Nephron progenitor cell (in vitro differentiated cells): ENCODE results near the gene SCYGR3.
"Not testable (repeated sequence)": the region's sequence is repeated elsewhere in the genome, so short reads cannot be mapped to it uniquely, and the experiment has no call there.

Experiments used
- DNase-seq: peaks from one replicate; pipeline ENCODE4 v3.0.0; 2021
- H3K27ac Mint-ChIP-seq: 2 replicates; pipeline ENCODE4 v1.8.0; 2021; ENCODE audit warnings: mild to moderate bottlenecking, moderate library complexity, mixed read lengths
- H3K27me3 Mint-ChIP-seq: 2 replicates; pipeline ENCODE4 v1.8.0; 2021; ENCODE audit warnings: mild to moderate bottlenecking, low read depth, mixed read lengths; ENCODE audit not compliant: poor library complexity
- H3K36me3 Mint-ChIP-seq: 2 replicates; pipeline ENCODE4 v1.8.0; 2021; ENCODE audit warnings: low read depth, mixed read lengths
- H3K4me1 Mint-ChIP-seq: 2 replicates; pipeline ENCODE4 v1.8.0; 2021; ENCODE audit warnings: mixed read lengths
- H3K4me3 Mint-ChIP-seq: 2 replicates; pipeline ENCODE4 v1.8.0; 2021; ENCODE audit warnings: mild to moderate bottlenecking, moderate library complexity, mixed read lengths
- H3K9me3 Mint-ChIP-seq: 2 replicates; pipeline ENCODE4 v1.8.0; 2021; ENCODE audit warnings: mild to moderate bottlenecking, moderate library complexity, mixed read lengths
- TF ChIP-seq, protein P1 (sequence below): fragments of 200-600 bp; sonication (generic); IDR thresholded peaks from 2 replicates; pipeline ENCODE4 v1.5.0; 2021; ENCODE audit warnings: antibody characterized with exemption

SCYGR3 gene

DNA sequence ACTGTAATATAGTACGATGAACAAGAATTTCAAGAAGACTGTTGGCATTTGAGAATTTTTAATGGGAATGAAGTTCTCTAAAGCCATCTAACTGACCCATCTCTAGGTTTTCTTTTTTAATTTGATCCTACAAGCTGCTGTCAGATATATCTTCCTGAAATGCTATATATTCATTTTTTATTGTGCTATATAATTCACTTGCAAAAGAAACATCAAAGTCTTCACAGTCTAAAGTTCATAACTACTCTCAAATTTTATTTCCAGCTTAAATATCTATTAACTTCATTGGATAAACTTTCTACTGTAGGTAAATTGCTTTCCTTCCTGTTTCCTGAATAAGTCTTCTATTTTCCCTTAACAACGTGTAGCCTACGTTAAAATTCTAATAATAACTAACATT, 12.3 kb downstream of the SCYGR3 start:
- Mint-ChIP-seq H3K27me3 (no peaks in the 10 kb centered on the region), H3K4me1 (peaks cover 6% of the 10 kb centered on the region), H3K9me3 (no peaks in the 10 kb centered on the region), H3K27ac (no peak overlapping the region), H3K36me3 (no peaks in the 10 kb centered on the region), H3K4me3 (no peak overlapping the region)
- TF ChIP-seq, protein P1, sequence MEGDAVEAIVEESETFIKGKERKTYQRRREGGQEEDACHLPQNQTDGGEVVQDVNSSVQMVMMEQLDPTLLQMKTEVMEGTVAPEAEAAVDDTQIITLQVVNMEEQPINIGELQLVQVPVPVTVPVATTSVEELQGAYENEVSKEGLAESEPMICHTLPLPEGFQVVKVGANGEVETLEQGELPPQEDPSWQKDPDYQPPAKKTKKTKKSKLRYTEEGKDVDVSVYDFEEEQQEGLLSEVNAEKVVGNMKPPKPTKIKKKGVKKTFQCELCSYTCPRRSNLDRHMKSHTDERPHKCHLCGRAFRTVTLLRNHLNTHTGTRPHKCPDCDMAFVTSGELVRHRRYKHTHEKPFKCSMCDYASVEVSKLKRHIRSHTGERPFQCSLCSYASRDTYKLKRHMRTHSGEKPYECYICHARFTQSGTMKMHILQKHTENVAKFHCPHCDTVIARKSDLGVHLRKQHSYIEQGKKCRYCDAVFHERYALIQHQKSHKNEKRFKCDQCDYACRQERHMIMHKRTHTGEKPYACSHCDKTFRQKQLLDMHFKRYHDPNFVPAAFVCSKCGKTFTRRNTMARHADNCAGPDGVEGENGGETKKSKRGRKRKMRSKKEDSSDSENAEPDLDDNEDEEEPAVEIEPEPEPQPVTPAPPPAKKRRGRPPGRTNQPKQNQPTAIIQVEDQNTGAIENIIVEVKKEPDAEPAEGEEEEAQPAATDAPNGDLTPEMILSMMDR = no peak
- no peak for DNase-seq

- H3K27ac Mint-ChIP-seq = peak within 1 kb of the TSS; percentile 74
- H3K4me1 Mint-ChIP-seq, H3K9me3 Mint-ChIP-seq, H3K4me3 Mint-ChIP-seq, H3K36me3 Mint-ChIP-seq, DNase-seq, H3K27me3 Mint-ChIP-seq: not testable (repeated sequence)
These were observed 15.7 kb downstream of the SCYGR3 start, which contains the start of gene SCYGR2 for GRCh38 chr2:227598835-227599503. TSS of gene SCYGR2 (plus strand) at chr2:227598893. CDS start at chr2:227598893, 0 bp downstream.

DNA sequence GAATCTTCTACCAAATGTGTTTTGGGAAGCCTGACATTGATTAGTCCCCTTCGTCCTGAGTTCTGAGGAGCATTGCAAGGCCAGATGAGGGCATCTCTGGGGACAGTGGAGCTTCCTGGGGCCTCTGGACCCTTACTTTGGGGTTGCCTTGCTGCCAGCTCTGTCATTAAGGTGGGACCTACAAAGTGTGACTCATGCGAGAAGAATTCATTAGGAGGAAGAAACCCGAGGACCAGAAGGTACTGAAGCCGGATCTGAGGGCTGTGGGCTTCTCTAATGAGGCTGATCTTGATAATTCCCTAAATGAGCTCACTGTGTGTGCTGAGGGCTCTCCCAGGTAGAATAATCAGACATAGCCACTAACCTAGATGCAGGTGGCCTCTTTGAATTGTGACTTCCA, 16.6 kb downstream of the SCYGR3 start:
- Mint-ChIP-seq H3K4me3 (no peak overlapping the region), H3K36me3 (no peaks in the 10 kb centered on the region), H3K9me3 (no peaks in the 10 kb centered on the region), H3K27ac (no peak overlapping the region), H3K27me3 (no peaks in the 10 kb centered on the region), H3K4me1 (peaks cover 6% of the 10 kb centered on the region)
- TF ChIP-seq, protein P1 = no peak
- DNase-seq = no peak

GRCh38 chr2:227597036-227597435, 17.6 kb downstream of the SCYGR3 start:
- TF ChIP-seq, protein P1 = no peak
- Mint-ChIP-seq H3K9me3 (no peaks in the 10 kb centered on the region), H3K27ac (no peak overlapping the region), H3K4me1 (peaks cover 6% of the 10 kb centered on the region), H3K4me3 (no peak overlapping the region), H3K27me3 (no peaks in the 10 kb centered on the region), H3K36me3 (no peaks in the 10 kb centered on the region)
- DNase-seq = no peak

DNA sequence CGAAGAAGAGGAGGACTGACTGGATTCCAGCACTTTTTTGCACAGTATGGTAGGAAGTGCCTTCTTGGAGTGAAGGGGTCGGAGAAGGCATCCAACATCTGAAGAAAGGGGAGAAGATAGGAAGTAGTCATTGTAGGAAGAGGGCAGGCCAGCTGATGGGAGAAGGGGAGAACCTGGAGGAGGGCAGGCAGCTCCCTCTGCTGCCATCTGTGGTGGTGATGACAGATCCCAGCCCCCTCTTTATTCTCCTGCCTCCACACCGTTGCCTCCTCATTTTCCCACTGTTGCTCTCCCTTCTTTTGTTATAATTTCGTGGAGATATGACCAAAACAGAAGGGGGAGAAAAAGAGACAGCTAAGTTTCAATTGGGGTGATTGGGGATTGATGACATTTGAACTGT, 18.8 kb downstream of the SCYGR3 start:
- no peak overlapping the region for H3K27ac Mint-ChIP-seq
- DNase-seq = no peak
- no peak overlapping the region for H3K4me3 Mint-ChIP-seq
- H3K36me3 Mint-ChIP-seq = no peaks in the 10 kb centered on the region
- TF ChIP-seq, protein P1 = no peak
- peaks cover 3% of the 10 kb centered on the region for H3K9me3 Mint-ChIP-seq
- no peaks in the 10 kb centered on the region for H3K27me3 Mint-ChIP-seq
- H3K4me1 Mint-ChIP-seq = peaks cover 6% of the 10 kb centered on the region

DNA sequence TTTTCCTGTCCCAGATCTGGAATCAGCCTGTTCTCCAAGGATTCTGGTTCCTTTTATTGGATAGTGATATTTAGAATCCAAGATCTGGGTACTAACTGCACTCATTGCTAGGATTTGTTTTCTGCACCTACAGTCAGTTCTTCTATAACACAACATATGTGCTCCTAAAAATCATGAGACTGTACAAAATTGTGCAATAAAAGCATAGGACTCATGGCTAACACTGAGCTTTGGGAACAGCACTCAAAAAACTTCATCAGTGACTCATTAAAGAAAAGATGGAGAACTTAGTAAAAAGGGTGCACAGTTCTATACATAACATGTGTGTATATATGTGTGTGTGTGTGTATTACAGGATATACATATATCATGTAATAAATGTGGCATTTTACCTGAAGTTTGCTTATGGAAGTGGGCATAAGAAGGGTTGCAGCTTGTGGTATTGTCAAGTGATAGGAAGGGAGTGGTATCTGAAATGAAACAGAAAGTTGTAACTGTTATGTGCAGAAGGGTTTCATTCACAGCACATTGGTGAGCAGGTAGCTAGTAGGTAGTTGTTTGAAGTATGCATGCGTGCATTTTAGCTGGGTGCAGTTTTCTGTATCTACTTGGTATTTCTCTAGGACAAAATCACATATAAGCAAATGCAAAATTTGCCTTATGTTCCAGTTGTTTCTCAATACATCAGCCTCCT, 21.8 kb downstream of the SCYGR3 start:
- peaks cover 3% of the 10 kb centered on the region for H3K27me3 Mint-ChIP-seq
- H3K27ac Mint-ChIP-seq = no peak overlapping the region
- no peaks in the 10 kb centered on the region for H3K36me3 Mint-ChIP-seq
- H3K4me1 Mint-ChIP-seq = peaks cover 1% of the 10 kb centered on the region
- H3K4me3 Mint-ChIP-seq = no peak overlapping the region
- DNase-seq = no peak
- TF ChIP-seq, protein P1 = no peak
- peaks cover 14% of the 10 kb centered on the region for H3K9me3 Mint-ChIP-seq
